GM19023 (cell line): Measurements from ENCODE around the gene IL4R.
"Not testable (repeated sequence)": the region's sequence is repeated elsewhere in the genome, so short reads cannot be mapped to it uniquely, and the experiment has no call there.

Experiments used
- ATAC-seq: cut with Tn5 transposase; IDR thresholded peaks from one replicate; pipeline ENCODE4 v1.9.1; 2021; ENCODE audit warnings: mild to moderate bottlenecking, moderate library complexity; ENCODE audit not compliant: unreplicated experiment

IL4R gene

GRCh38 chr16:27401768-27402568 is 88.2 kb downstream of the IL4R start, which contains the start of gene IL21R:
IL21R (plus strand) TSS chr16:27402174; CDS start chr16:27430072, 27,898 bp downstream.
- ATAC-seq: peak; percentile 57

- no peak for ATAC-seq
Measured at GRCh38 chr16:27402569-27402963, 88.8 kb downstream of the IL4R start.

DNA sequence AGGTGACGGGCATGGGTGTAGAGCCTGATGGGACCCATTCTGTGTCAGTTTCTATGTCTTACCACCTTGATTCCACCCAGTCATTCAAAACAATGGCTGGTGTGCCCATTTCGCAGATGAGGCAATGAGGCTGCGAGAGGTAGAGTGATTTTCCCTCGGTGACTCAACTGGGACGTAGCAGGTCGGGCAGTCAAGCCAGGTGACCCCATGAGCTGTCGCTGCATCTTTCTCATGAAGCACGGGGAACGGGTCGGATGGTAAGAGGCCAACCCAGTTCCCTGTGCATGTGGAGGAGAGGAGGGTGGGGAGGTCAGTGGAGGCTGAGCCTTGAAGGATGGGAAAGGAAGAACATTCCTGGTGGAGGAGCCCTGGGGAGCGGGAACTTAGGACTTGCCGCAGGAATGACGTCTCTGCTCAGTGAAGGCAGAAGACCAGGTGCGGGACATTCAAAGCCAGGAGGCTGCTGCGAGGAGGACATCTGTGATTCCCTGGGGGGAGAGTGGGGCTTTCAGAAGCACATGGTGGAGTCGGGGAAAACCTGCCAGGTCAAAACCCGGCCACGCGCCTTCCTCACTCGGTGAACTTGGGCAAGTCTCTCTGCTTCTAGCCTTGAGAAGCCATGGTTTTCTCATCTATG is 89.3 kb downstream of the IL4R start:
- no peak for ATAC-seq

- ATAC-seq: no peak
Measured at GRCh38 chr16:27403601-27403992, 89.8 kb downstream of the IL4R start.

GRCh38 chr16:27404163-27404823 is 90.5 kb downstream of the IL4R start:
- no peak for ATAC-seq

- no peak for ATAC-seq
Measured at GRCh38 chr16:27405546-27406451, 92.0 kb downstream of the IL4R start.

DNA sequence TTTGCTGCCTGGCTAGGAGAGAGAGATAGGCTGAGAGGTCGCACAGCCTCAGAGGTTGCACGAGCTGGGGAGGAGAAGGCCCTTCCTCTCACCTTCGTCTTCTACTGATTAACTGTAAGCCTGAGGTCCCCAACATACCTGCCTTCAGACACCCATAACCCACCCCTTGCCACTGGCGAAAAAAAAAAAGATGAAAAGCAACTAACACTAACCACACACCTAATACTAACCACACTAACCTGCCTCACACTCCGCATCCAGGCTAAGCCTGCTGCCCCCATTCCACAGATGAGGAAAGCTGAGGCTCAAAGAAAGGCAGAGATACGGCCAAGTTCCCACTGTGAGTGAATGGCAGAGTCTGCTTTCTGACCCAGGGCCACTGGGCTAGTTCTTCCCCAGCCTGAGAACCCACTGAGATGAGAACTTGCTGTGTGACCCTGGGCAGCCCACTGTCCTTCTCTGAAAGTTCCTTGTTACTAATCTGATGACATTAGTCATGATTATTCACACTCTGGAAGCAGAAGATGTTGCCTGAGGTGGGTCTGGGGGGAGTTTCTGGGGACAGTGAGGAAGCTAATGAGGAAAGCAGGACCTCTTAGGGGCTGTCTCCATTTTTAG is 92.8 kb downstream of the IL4R start:
- ATAC-seq: no peak

GRCh38 chr16:27407133-27407532 is 93.4 kb downstream of the IL4R start:
- no peak for ATAC-seq

DNA sequence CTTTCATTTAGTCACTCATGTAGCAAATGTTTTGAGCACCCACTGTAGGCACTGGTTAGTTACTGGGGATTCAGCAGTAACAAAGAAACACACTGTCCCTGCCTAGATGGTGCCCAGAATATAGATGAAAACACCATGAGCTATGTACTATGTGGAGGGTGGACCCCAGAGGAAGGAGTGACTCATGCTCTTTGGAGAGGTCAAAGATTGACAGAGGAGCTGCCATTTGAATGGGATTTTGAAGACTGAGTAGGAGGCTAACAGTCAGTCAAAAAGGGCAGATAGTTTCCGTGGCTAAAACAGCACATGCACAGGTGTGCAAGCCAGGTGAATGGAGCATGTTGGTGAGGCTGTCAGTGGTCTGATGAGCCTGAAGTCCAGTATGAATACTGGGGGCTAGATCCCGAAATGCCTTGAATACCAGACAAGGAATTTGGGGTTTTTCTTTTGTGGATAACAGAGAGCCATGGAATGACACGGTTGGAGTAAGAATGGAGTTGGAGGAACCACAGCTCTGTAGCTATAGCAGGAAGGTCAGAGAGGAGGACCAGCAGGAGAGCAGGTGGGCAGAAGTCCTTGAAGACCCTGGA is 94.3 kb downstream of the IL4R start:
- peak; percentile 31 for ATAC-seq

DNA sequence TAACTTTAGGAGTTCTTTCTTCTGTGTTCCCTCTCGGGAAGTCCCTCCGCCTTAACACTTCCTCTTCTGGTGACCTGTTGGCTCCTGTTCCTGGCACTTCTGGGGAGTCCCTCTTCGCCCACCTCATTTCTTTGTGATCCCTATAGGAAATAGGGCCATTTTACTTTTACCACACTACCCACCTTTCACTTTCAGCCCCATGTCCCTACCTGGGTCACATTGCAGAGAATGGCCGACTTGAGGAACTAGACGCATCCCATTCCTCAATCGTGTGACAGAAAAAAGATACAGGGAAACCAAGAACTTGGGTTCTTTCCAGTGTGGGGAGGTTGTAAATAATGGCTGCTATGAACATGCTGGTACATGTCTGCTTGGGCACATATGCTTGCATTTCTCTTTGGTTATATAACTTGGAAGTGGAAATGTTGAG is 94.8 kb downstream of the IL4R start:
- peak; percentile 29 for ATAC-seq

GRCh38 chr16:27409958-27410357 is 96.2 kb downstream of the IL4R start:
- ATAC-seq: not testable (repeated sequence)

GRCh38 chr16:27410761-27411160 is 97.0 kb downstream of the IL4R start:
- ATAC-seq: no peak

DNA sequence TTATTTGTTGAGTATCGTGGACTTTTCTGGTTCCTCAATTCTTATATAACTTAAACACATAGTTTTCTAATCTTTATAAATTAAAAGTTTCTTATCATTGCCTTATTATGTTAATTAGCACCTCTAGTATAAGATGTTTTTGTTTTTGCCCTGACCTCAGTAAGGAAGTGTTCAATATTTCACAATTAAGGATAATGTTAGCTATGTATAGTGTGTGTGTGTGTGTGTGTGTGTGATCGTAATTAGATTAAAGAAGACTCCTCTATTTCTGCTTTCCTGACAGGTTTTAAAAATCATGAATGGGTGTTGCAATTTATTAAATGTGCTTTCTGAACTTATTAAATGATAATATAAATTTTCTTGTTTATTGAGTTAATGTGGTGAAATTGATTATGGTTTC is 100.2 kb downstream of the IL4R start:
- ATAC-seq: no peak
